Brain microvascular endothelial cell (primary cell): ENCODE results near the gene KCNQ5.

Source experiments
- DNase-seq: peaks from one replicate; pipeline ENCODE4 v3.0.0-alpha.2; 2020
- H3K27ac ChIP-seq: fragments of 250-450 bp; sonication (Bioruptor Pico); 2 replicates; pipeline ENCODE4 v1.5.1; 2020; ENCODE audit warnings: mild to moderate bottlenecking, moderate library complexity
- H3K27me3 ChIP-seq: fragments of 250-450 bp; sonication (Bioruptor Pico); replicated peaks from 2 replicates; pipeline ENCODE4 v1.5.1; 2020; ENCODE audit warnings: mild to moderate bottlenecking
- H3K36me3 ChIP-seq: fragments of 250-450 bp; sonication (Bioruptor Pico); replicated peaks from 2 replicates; pipeline ENCODE4 v1.5.1; 2020; ENCODE audit warnings: mild to moderate bottlenecking
- H3K4me3 ChIP-seq: 2 replicates; pipeline ENCODE4 v1.5.1; 2011; ENCODE audit warnings: low read depth, mild to moderate bottlenecking, control low read depth, low read length, moderate library complexity
- CTCF ChIP-seq: IDR thresholded peaks from 2 replicates; pipeline ENCODE4 v1.5.1; 2011; ENCODE audit warnings: low read depth, mild to moderate bottlenecking, moderate library complexity, low read length, control low read depth, inconsistent platforms; ENCODE audit errors: missing control alignments
- in situ Hi-C: cut with HindIII; loops from 2 replicates; pipeline ENCODE4 v1.10.0; 2017; ENCODE audit warnings: low sequenced_read_pairs, low pct_ligation_motif_present

The KCNQ5 gene

GRCh38 chr6:73194744-73195143, 572.9 kb downstream of the KCNQ5 start:
- Histone ChIP-seq H3K27me3 (no peaks in the 10 kb centered on the region), H3K4me3 (no peak overlapping the region), H3K27ac (no peak overlapping the region), H3K36me3 (no peaks in the 10 kb centered on the region)
- no peak for DNase-seq
- in situ Hi-C loops, result no loop called here
- no peak for TF ChIP-seq CTCF

- DNase-seq, result no peak
- Histone ChIP-seq H3K27ac (no peak overlapping the region), H3K27me3 (no peaks in the 10 kb centered on the region), H3K36me3 (no peaks in the 10 kb centered on the region), H3K4me3 (no peak overlapping the region)
- in situ Hi-C loops, result no loop called here
- TF ChIP-seq CTCF, result no peak
These were observed 578.4 kb downstream of the KCNQ5 start for GRCh38 chr6:73200247-73200646.

- H3K4me3 ChIP-seq, result no peak overlapping the region
- H3K27ac ChIP-seq, result no peak overlapping the region
- no peak for TF ChIP-seq CTCF
- no peaks in the 10 kb centered on the region for H3K27me3 ChIP-seq
- DNase-seq, result no peak
- no peaks in the 10 kb centered on the region for H3K36me3 ChIP-seq
- in situ Hi-C loops, result no loop called here
These were observed 578.9 kb downstream of the KCNQ5 start for GRCh38 chr6:73200735-73201134.

- DNase-seq, result no peak
These were observed 581.2 kb downstream of the KCNQ5 start for GRCh38 chr6:73203098-73203497.

GRCh38 chr6:73204252-73204651, 582.4 kb downstream of the KCNQ5 start:
- Histone ChIP-seq H3K27me3 (no peaks in the 10 kb centered on the region), H3K36me3 (no peaks in the 10 kb centered on the region), H3K27ac (no peak overlapping the region), H3K4me3 (no peak overlapping the region)
- in situ Hi-C loops, result no loop called here
- TF ChIP-seq CTCF, result no peak
- DNase-seq, result no peak

More at GRCh38 chr6:73203098-73203497, 581.2 kb downstream of the KCNQ5 start:
- in situ Hi-C loops, result no loop called here
- Histone ChIP-seq H3K27ac (no peak overlapping the region), H3K36me3 (no peaks in the 10 kb centered on the region), H3K4me3 (no peak overlapping the region), H3K27me3 (no peaks in the 10 kb centered on the region)
- TF ChIP-seq CTCF, result no peak

DNA sequence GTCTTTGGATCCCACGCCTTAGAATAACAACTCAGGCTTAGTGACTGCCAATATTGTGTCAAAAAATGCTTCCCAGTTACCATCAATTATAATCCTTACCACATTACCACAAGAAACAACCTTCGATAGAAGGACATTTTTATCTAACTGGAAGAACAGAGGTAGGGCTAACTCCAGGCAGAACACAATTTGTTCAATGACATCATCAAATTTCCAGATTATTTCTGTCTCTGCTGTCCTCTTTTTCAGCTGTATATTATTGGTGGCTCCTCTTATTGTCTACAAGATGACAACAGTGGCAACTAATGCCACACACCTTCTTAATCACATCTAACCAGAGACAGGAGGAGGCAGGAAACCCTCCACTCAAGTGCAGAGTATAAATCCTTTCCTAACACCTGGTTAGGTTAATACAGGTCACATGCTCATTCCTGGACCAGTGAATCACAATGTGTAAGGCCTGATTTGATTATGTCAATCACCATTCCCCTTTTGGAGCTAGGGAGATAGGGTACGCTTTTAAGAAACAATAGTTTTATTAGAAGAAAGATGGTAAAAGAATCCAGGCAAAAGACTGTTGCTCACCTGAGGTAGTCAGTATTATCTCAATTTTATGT, 585.5 kb downstream of the KCNQ5 start:
- DNase-seq, result no peak
- in situ Hi-C loops, result no loop called here
- no peak for TF ChIP-seq CTCF
- Histone ChIP-seq H3K36me3 (no peaks in the 10 kb centered on the region), H3K27ac (no peak overlapping the region), H3K27me3 (no peaks in the 10 kb centered on the region), H3K4me3 (no peak overlapping the region)
